ENCODE data around the gene CPNE2. TPM values are rescaled to one million over a fixed set of nuclear protein-coding genes. Genes with fewer than 3 reads are reported as not detected.
A peak's percentile ranks its signal among the peaks of the same experiment; 100 is the strongest.

The CPNE2 gene
- total RNA-seq, 4 donors from 2014 or later: 21.6 to 43.0 (median 34.9) TPM

DNA sequence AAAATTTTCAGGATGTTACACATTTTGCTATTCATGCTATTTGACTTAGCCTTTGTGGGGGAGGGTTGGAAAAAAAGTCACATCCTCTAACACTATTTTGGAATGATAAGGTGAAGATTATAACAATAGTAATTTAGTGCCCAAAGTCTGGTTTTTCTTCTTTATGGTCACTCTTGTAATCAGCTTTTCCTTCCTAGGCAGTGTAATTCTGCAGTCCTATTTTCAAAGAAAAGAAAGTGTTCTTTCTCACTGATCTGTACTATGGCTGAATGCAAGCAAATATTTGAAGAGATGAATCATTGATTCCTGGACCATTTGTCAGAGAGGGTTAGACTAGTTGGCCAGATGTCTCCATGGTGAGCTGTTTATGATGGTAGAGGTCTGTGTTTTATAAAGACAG is 102.1 kb downstream of the CPNE2 start:
- intact Hi-C loops (cut with DNase I): no loop called here
- peaks cover 26 to 78% (median 69%) of the 10 kb centered on the region in 4 donors for H3K4me1 ChIP-seq
- no peaks in the 10 kb centered on the region for H3K27me3 ChIP-seq
- no peaks in the 10 kb centered on the region for H3K36me3 ChIP-seq
- TF ChIP-seq POLR2AphosphoS5 (IDR thresholded peaks at IDR 0.05): peak in 1 of 2 donors; percentile 70
- TF ChIP-seq POLR2A (IDR thresholded peaks at IDR 0.05; ENCODE audit: low read depth): no peak
- peak overlapping the region; percentile 5 to 53 (median 37) for H3K27ac ChIP-seq (replicated peaks in 1 of 4)
- H3K4me3 ChIP-seq: peak overlapping the region in 1 of 4 donors; percentile 24
- DNase-seq (ENCODE audit: extremely low spot score): no peak
- H3K9me3 ChIP-seq: no peaks in the 10 kb centered on the region

GRCh38 chr16:57196286-57196685 is 103.9 kb downstream of the CPNE2 start:
- TF ChIP-seq EP300 (IDR thresholded peaks at IDR 0.05) (no peak), POLR2A (IDR thresholded peaks at IDR 0.05; ENCODE audit: low read depth) (no peak), POLR2AphosphoS5 (IDR thresholded peaks at IDR 0.05) (no peak)
- TF ChIP-seq, protein P1, sequence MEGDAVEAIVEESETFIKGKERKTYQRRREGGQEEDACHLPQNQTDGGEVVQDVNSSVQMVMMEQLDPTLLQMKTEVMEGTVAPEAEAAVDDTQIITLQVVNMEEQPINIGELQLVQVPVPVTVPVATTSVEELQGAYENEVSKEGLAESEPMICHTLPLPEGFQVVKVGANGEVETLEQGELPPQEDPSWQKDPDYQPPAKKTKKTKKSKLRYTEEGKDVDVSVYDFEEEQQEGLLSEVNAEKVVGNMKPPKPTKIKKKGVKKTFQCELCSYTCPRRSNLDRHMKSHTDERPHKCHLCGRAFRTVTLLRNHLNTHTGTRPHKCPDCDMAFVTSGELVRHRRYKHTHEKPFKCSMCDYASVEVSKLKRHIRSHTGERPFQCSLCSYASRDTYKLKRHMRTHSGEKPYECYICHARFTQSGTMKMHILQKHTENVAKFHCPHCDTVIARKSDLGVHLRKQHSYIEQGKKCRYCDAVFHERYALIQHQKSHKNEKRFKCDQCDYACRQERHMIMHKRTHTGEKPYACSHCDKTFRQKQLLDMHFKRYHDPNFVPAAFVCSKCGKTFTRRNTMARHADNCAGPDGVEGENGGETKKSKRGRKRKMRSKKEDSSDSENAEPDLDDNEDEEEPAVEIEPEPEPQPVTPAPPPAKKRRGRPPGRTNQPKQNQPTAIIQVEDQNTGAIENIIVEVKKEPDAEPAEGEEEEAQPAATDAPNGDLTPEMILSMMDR (IDR thresholded peaks at IDR 0.05): no peak
- H3K4me1 ChIP-seq: peaks cover 22 to 62% (median 55%) of the 10 kb centered on the region in 4 donors
- H3K9me3 ChIP-seq: no peaks in the 10 kb centered on the region
- peak overlapping the region in 2 of 4 donors; percentile 5 for H3K27ac ChIP-seq (replicated peaks in 1 of 4)
- no peaks in the 10 kb centered on the region for H3K27me3 ChIP-seq
- H3K36me3 ChIP-seq: no peaks in the 10 kb centered on the region
- WGBS: 53% methylated on average over 4 of the region's 4 CpGs
- DNase-seq (ENCODE audit: extremely low spot score): no peak
- intact Hi-C loops (cut with DNase I): no loop called here
- no peak overlapping the region for H3K4me3 ChIP-seq

GRCh38 chr16:57196753-57197152 is 104.4 kb downstream of the CPNE2 start:
- DNase-seq (ENCODE audit: extremely low spot score): no peak
- Histone ChIP-seq H3K36me3 (no peaks in the 10 kb centered on the region), H3K4me3 (no peak overlapping the region), H3K27me3 (no peaks in the 10 kb centered on the region), H3K4me1 (peaks cover 18 to 58% (median 51%) of the 10 kb centered on the region in 4 donors), H3K27ac (replicated peaks in 1 of 4) (peak overlapping the region in 1 of 4 donors; percentile 5), H3K9me3 (no peaks in the 10 kb centered on the region)
- WGBS: 75% methylated on average over 3 of the region's 3 CpGs
- intact Hi-C loops (cut with DNase I): no loop called here
- no peak for TF ChIP-seq EP300 (IDR thresholded peaks at IDR 0.05)
- TF ChIP-seq, protein P1 (IDR thresholded peaks at IDR 0.05): no peak
- no peak for TF ChIP-seq POLR2A (IDR thresholded peaks at IDR 0.05; ENCODE audit: low read depth)

Other genes with a start within 250 kb of the CPNE2 start
- not detected for gene SLC12A3, start 227.4 kb upstream of the CPNE2 start, total RNA-seq
- gene HERPUD1, start 160.4 kb upstream of the CPNE2 start, total RNA-seq: 10 to 100 TPM; 64.0 to 99.7 (median 71.5) TPM
- 1 to 10 TPM in 1 of 4 donors, under 1 TPM in 2, not detected in 1; 0.19 to 1.2 (median 0.52) TPM for gene CETP, start 130.6 kb upstream of the CPNE2 start, total RNA-seq
- gene NLRC5, start 103.0 kb upstream of the CPNE2 start, total RNA-seq: 10 to 100 TPM; 14.4 to 22.5 (median 16.6) TPM
- gene PSME3IP1, start 93.5 kb downstream of the CPNE2 start, total RNA-seq: 10 to 100 TPM; 47.8 to 60.7 (median 57.5) TPM
- gene RSPRY1, start 93.7 kb downstream of the CPNE2 start, total RNA-seq: 10 to 100 TPM; 22.4 to 30.7 (median 25.7) TPM
- 10 to 100 TPM; 58.1 to 77.4 (median 66.9) TPM for gene ARL2BP, start 152.7 kb downstream of the CPNE2 start, total RNA-seq
- gene PLLP, start 192.1 kb downstream of the CPNE2 start, total RNA-seq: 10 to 100 TPM in 1 of 4 donors, 1 to 10 TPM in 3; 3.6 to 10.7 (median 6.4) TPM